Activated CD8-positive, alpha-beta memory T cell treated with anti-CD3 and anti-CD28 coated beads for 24 hours (primary cell): ENCODE data around the gene DLG1.
"Not testable (repeated sequence)": the region's sequence is repeated elsewhere in the genome, so short reads cannot be mapped to it uniquely, and the experiment has no call there.

Experiments used
- DNase-seq: peaks from one replicate; pipeline ENCODE4 v3.0.0-alpha.2; 2020

Gene DLG1

GRCh38 chr3:197206913-197207312, 91.5 kb downstream of the DLG1 start:
- no peak for DNase-seq

DNA sequence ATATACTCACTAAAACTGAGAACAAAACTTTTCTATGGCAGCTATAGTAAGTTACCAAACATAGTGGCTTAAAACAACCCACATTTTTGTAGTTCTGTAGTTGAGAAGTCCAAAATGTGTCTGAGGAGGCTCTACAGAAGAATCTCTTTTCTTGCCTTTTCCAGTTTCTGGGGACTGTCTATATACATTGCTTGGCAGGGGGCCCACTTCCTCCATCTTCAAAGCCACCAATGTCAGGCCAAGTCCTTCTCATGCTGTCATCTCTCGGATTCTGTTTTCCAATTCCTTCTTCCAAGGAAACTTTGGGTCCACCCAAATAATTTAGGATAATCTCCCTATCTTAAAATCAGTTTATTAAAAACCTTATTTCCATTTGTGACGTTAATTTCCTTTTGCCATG, 92.7 kb downstream of the DLG1 start:
- DNase-seq, result no peak

GRCh38 chr3:197205265-197205664, 93.1 kb downstream of the DLG1 start:
- DNase-seq, result no peak

DNA sequence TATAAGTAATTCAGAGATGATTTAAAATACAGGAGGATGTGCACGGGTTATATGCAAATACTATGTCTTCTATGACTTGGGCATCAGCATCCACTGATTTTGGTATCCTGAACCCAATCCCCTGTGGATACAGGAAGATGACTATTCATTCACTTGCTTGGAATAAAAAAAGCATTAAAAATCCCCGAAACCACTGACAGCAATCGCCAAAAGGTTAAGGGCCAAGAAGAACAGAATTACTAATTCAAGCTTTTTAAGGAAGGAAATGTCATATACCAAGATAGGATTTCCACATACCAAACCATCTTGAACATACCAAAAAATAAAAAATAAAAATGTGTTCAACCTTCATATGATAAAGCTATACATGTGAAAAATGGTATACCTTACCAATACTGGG, 93.7 kb downstream of the DLG1 start:
- DNase-seq, result no peak

GRCh38 chr3:197203714-197204146, 94.7 kb downstream of the DLG1 start:
- no peak for DNase-seq

DNA sequence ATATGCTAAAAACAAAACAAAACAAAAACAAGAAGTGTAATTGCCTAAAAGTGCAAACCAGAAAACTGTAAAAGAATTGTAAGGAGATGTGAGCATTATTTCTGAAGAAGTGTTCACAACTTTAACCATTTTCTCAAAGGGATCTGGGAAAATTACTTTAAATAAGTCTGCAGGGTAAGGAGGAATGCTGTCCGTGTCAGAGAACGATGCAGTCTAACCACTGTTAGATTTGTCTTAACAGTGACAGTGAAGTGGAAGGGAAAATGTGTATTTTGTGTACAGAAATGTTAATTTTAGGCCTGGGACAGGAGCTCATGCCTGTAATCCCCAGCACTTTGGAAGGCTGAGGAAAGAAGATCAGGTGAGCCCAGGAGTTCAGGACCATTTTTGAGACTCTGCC, 95.7 kb downstream of the DLG1 start:
- no peak for DNase-seq

- no peak for DNase-seq
Measured at GRCh38 chr3:197201791-197202452, 96.5 kb downstream of the DLG1 start.

DNA sequence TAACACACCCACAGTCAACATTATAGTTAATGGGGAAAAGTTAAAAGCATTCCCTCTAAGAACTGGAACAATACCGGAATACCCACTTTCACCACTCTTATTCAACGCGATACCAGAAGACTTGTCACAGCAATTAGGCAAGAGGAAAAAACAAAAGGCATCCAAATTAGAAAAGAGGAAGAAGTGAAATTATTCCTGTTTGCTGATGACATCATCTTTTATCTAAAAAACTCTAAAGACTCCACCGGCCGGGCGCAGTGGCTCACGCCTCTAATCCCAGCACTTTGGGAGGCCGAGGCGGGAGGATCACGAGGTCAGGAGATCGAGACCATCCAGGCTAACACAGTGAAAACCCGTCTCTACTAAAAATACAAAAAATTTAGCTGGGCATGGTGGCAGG, 97.6 kb downstream of the DLG1 start:
- DNase-seq, result not testable (repeated sequence)

GRCh38 chr3:197197334-197197733, 101.1 kb downstream of the DLG1 start:
- DNase-seq, result no peak

DNA sequence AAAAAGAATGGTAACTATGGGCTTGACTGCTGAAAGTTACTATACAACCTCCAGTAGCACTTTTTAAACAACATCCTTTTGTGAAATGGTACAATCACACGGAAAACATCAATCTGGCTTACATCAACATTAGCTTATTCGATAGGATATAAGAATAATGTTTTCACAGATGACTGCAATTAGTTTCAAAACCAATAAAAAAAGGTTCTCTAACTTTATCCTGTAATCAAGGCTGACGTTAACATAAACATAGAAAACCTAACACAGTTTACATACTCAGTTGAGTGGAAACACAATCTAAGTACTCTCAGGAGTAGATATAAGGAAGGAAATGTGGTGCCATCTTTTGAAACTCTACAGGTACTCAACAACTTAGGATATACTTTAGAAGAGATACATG, 102.2 kb downstream of the DLG1 start:
- no peak for DNase-seq

DNA sequence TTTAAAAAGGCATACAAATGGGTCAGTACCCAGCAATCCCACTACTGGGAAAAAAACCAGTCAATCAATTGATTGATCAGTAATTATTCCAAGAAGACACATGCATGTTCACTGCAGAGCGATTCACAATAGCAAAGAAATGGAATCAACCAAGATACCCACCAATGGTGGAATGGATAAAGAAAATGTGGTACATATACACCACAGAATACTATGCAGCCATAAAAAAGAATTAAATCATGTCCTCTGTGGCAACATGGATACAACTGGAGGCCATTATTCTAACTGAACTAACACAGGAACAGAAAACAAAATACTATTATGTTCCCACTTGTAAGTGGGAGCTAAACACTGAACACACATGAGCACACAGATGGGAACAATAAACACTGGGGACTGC, 103.1 kb downstream of the DLG1 start:
- DNase-seq, result no peak

GRCh38 chr3:197193759-197194158, 104.7 kb downstream of the DLG1 start:
- DNase-seq, result not testable (repeated sequence)

- no peak for DNase-seq
Measured at GRCh38 chr3:197191897-197192296, 106.5 kb downstream of the DLG1 start.

- DNase-seq, result no peak
Measured at GRCh38 chr3:197189623-197190022, 108.8 kb downstream of the DLG1 start.

GRCh38 chr3:197188963-197189362, 109.4 kb downstream of the DLG1 start:
- no peak for DNase-seq

DNA sequence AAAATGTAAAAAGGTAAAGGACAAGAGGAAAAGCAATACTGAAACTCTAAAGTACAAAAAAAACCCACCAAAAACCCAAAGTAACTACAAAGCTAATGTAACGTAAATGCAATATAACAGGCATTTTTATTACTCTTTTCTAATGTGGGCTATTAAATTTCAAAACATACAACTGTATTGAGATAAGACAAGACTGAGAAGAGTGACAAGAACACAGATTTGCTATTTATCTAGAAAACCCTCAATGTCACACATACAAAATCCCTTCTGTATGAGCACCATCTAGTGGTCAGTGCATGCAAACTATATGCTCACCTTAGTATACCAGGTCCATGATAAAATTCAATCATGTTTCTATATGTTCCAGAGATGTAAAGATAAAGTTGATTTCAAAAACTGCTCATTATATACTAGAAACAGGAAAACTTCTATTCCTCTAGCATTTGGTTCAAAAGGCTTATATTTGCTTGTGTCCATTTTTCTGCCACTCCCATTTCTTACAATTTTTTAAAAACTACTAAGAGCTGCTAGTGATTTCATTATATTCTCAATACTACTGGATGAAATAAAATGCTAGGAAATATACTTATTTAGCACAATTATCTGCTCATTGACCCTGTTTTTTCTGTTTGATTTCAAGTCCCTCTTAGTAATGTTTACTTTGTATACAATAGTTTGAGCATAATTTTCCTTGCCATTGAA, 111.4 kb downstream of the DLG1 start:
- DNase-seq, result no peak

GRCh38 chr3:197183582-197183981, 114.8 kb downstream of the DLG1 start:
- DNase-seq, result no peak

GRCh38 chr3:197181741-197182140, 116.7 kb downstream of the DLG1 start:
- DNase-seq, result no peak

DNA sequence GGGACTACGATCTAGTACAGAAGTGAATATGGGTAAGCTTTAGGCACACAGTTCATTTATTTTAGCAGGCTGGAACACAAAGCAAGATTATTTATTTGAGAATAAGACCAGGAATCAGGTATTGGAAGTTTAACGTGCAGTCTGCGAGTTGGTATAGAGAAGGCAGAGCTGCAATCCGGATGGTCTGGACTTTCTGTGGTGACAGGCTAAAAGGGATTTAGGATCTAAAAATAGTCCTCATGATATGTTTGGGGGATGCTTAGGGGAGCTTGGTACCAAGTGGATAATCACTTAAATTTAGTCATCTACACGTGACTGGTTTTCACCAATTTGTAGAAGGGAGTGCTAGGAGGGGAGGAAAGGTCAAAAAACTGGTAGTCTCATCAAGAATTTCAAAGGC, 119.4 kb downstream of the DLG1 start:
- no peak for DNase-seq

DNA sequence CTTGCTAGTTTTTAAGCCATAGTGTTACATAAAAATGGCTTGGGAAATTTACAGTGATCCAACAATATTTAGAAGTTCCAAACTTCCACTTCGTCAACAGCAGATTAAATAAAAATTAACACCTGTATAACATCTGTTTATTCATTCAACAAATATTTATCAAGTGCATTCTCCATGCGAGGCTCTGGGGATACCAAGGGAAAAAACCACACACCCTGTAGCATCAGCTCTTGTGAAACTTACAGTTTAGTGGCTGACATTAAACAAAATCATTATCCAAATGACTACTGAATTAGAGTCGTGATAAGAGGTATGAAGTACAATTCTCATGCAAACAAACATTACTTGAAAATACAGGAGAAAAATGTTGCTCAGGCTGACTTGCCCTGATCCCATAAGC, 122.9 kb downstream of the DLG1 start:
- no peak for DNase-seq

DNA sequence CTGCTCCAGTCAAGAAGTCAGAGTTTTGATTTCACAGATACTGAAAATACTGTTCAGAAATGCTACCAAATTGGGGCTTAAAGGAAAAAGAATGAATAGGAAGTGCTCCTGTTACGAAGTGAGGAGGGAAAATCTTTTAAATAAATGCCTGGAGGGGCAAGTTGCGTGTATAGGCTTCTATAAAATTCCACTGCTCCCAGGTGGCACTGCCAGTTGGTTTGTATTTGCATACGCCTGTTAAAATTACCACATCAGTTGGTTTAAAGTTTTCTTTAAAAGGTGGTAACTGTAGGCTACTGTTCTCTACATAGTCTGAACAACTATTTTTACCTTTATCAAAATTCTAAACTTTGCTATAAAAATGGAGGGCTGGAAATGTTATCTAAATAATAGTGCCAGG, 123.5 kb downstream of the DLG1 start:
- DNase-seq, result no peak

- no peak for DNase-seq
Measured at GRCh38 chr3:197173620-197174019, 124.8 kb downstream of the DLG1 start.

DNA sequence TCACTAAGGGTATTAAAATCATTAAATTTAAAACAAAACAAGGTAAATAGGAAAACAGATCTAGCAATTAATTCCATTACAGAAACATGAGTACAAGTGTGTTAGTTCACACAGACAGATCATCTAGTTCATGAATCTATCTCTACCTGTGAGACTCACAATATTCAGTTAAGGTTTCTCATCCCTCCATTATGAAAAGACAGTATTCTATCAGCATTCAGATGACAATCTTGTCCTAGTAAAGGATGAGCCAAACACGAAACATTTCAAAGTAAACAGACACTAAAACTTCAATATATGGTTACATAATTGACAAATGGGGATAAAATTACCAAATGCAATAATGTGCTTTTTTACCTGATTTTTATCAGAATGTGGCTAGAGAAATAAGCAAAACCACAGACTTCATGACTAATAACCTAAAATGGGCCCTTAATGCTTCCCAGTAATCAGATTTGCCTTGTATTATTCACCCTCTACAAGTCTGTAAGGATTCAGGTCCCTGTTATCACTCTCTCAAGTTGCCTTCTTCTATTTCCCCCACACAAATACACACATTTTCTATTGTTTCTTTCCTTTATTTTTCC, 126.8 kb downstream of the DLG1 start:
- no peak for DNase-seq

DNA sequence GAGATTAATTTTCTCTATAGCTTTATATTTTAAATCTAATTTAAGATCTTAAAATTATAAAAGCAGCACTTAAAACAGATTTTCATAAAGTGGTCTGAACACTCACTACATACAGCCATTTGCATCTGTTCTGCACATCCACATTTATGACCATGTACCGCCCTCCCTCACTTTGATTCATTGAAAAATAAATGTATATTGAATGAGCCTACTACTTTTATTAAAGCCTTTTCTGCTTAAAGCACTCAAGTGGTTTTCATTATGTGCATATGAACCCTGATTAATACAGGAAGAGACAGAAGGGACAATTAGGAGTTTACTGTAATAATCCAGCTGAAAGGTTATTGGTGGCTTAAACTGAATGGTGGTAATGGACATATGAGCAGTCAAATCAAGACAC, 129.4 kb downstream of the DLG1 start:
- DNase-seq, result no peak

- no peak for DNase-seq
Measured at GRCh38 chr3:197168606-197169005, 129.8 kb downstream of the DLG1 start.
